ENCODE data around the gene SLC4A5.

- no peak for TF ChIP-seq CTCF (IDR thresholded peaks at IDR 0.05; ENCODE audit: control extremely low read depth in 1 of 3, insufficient read depth in 1 of 3, low read depth in 1 of 3, low read length in 3 of 3)
- no peak for TF ChIP-seq PHF8 (conservative IDR thresholded peaks at IDR 0.05; ENCODE audit: low read depth, low read length)
- TF ChIP-seq GABPA (IDR thresholded peaks at IDR 0.05; ENCODE audit: borderline replicate concordance, insufficient read depth, low read length): no peak
- TF ChIP-seq RFX5 (IDR thresholded peaks at IDR 0.05; ENCODE audit: borderline replicate concordance, low read depth, low read length): no peak
- no peak for TF ChIP-seq POLR2A (IDR thresholded peaks at IDR 0.05; ENCODE audit: control extremely low read depth in 1 of 2, low read depth in 2 of 2, low read length in 2 of 2)
- TF ChIP-seq MAX (IDR thresholded peaks at IDR 0.05): no peak
- no peak for TF ChIP-seq EP300 (IDR thresholded peaks at IDR 0.05; ENCODE audit: borderline replicate concordance in 1 of 2, low read depth in 2 of 2, low read length in 2 of 2)
Observed at GRCh38 chr2:74177696-74178095, 165.5 kb downstream of the SLC4A5 start.

Data from H1 (cell line).